Liver (tissue), 9 donors: Measurements from ENCODE around the gene KAZN. TPM values are rescaled to one million over a fixed set of nuclear protein-coding genes. Genes with fewer than 3 reads are reported as not detected.

ENCODE experiments used
- DNase-seq: peaks from one replicate; pipeline ENCODE4 v3.0.0-alpha.2; 2017; ENCODE audit warnings: low spot score
- H3K27ac ChIP-seq, 2 donors: one replicate each; pipeline ENCODE4 v1.7.0; 2013; ENCODE audit warnings: inconsistent platforms in 2 of 2, low read length in 2 of 2, control low read depth in 1 of 2, low read depth in 1 of 2, mild to moderate bottlenecking in 1 of 2
- H3K27me3 ChIP-seq, 4 donors: one replicate each; pipeline versions ENCODE4 v1.6.1 to v1.7.0; 2013; ENCODE audit warnings: low read length in 3 of 4, inconsistent platforms in 1 of 4, mild to moderate bottlenecking in 1 of 4, moderate library complexity in 1 of 4; ENCODE audit not compliant: control insufficient read depth in 4 of 4, insufficient read depth in 4 of 4
- H3K36me3 ChIP-seq, 4 donors: one replicate each; pipeline versions ENCODE4 v1.6.1 to v1.7.0; 2013; ENCODE audit warnings: low read length in 3 of 4, mild to moderate bottlenecking in 3 of 4, low read depth in 1 of 4, moderate library complexity in 1 of 4; ENCODE audit not compliant: control insufficient read depth in 4 of 4, insufficient read depth in 3 of 4
- H3K4me1 ChIP-seq, 4 donors: one replicate each; pipeline versions ENCODE4 v1.6.1 to v1.7.0; 2013; ENCODE audit warnings: low read length in 3 of 4, mild to moderate bottlenecking in 3 of 4, moderate library complexity in 1 of 4; ENCODE audit not compliant: control insufficient read depth in 4 of 4, insufficient read depth in 4 of 4
- H3K4me3 ChIP-seq, 3 donors: one replicate each; pipeline versions ENCODE4 v1.6.1 to v1.7.0; 2013; ENCODE audit warnings: low read length in 3 of 3, control low read depth in 1 of 3, low read depth in 1 of 3, mild to moderate bottlenecking in 1 of 3
- H3K9ac ChIP-seq, 2 donors: one replicate each; pipeline ENCODE4 v1.7.0; 2013; ENCODE audit warnings: low read length in 2 of 2, mild to moderate bottlenecking in 2 of 2, moderate library complexity in 2 of 2, control low read depth in 1 of 2, low read depth in 1 of 2
- H3K9me3 ChIP-seq, 4 donors: one replicate each; pipeline versions ENCODE4 v1.6.1 to v1.7.0; 2013; ENCODE audit warnings: low read length in 3 of 4; ENCODE audit not compliant: control insufficient read depth in 4 of 4
- EGR1 ChIP-seq, 2 donors: IDR thresholded peaks; 2 replicates each; pipeline ENCODE4 v1.6.1; 2016 to 2018; ENCODE audit warnings: antibody characterized with exemption in 2 of 2, low read depth in 2 of 2
- FOXA1 ChIP-seq: IDR thresholded peaks from 2 replicates; pipeline ENCODE4 v1.6.1; 2016; ENCODE audit warnings: antibody characterized with exemption
- FOXA2 ChIP-seq: IDR thresholded peaks from 2 replicates; pipeline ENCODE4 v1.6.1; 2016; ENCODE audit warnings: antibody characterized with exemption
- HNF4A ChIP-seq, 2 donors: conservative IDR thresholded peaks; 2 replicates each; pipeline ENCODE4 v1.6.1; 2016; ENCODE audit warnings: antibody characterized with exemption in 2 of 2, mild to moderate bottlenecking in 2 of 2
- JUND ChIP-seq, 2 donors: IDR thresholded peaks; 2 replicates each; pipeline ENCODE4 v1.6.1; 2016; ENCODE audit warnings: antibody characterized with exemption in 2 of 2
- NR2F2 ChIP-seq: IDR thresholded peaks from 2 replicates; pipeline ENCODE4 v1.6.1; 2016; ENCODE audit warnings: antibody characterized with exemption
- RAD21 ChIP-seq, 2 donors: IDR thresholded peaks; 2 replicates each; pipeline ENCODE4 v1.6.1; 2016; ENCODE audit warnings: antibody characterized with exemption in 2 of 2, mild to moderate bottlenecking in 2 of 2
- RXRA ChIP-seq, 2 donors: IDR thresholded peaks; 2 replicates each; pipeline ENCODE4 v1.6.1; 2017 to 2018; ENCODE audit warnings: antibody characterized with exemption in 2 of 2, mild to moderate bottlenecking in 1 of 2
- YY1 ChIP-seq: IDR thresholded peaks from 2 replicates; pipeline ENCODE4 v1.6.1; 2016; ENCODE audit warnings: antibody characterized with exemption, mild to moderate bottlenecking
- WGBS: extraction: QIAGEN DNeasy Blood & Tissue Kit; methylation state at CpG from one replicate; pipeline ENCODE4 v1.1.7; 2013; 5-methylcytosine and 5-hydroxymethylcytosine counted together
- polyA plus RNA-seq, 2 donors: library from polyadenylated mRNA; stranded (reverse) in 1 of 2; unstranded in 1 of 2; fragments of 200-250 nt in 1 of 2; fragments of >200 nt in 1 of 2; fragmentation: Nextera tagmentation in 1 of 2; extraction: Ambion mirVana in 1 of 2; gene quantifications; one replicate each; pipeline versions ENCODE4 v1.2.1 to v1.2.3, GENCODE V29; 2013 to 2015
- total RNA-seq, 2 donors: library from RNA; depleted of rRNA; stranded (reverse); fragments of >200 nt; gene quantifications; one replicate each; pipeline ENCODE4 v1.2.3, GENCODE V29; 2014
- TF ChIP-seq, protein P1 (sequence below): fragments of 150-350 bp; IDR thresholded peaks from 2 replicates; pipeline ENCODE4 v1.5.1; 2017; ENCODE audit warnings: improper control_type of control experiment, low read depth, low read length; ENCODE audit not compliant: missing input control
- TF ChIP-seq, protein P2 (sequence below): IDR thresholded peaks from 2 replicates; pipeline ENCODE4 v1.6.1; 2016; ENCODE audit warnings: antibody characterized with exemption
- TF ChIP-seq, protein P3 (sequence below): IDR thresholded peaks from 2 replicates; pipeline ENCODE4 v1.6.1; 2016; ENCODE audit warnings: antibody characterized with exemption, mild to moderate bottlenecking
- TF ChIP-seq, protein P4 (sequence below): IDR thresholded peaks from 2 replicates; pipeline ENCODE4 v1.6.1; 2016; ENCODE audit warnings: antibody characterized with exemption
- donor health status: healthy.
- donor health status: healthy.
- donor health status: healthy.
- donor health status: healthy.
- donor health status: healthy.

Gene KAZN
- total and polyA plus RNA-seq, 4 donors: 1.9 to 6.9 (median 2.4) TPM

DNA sequence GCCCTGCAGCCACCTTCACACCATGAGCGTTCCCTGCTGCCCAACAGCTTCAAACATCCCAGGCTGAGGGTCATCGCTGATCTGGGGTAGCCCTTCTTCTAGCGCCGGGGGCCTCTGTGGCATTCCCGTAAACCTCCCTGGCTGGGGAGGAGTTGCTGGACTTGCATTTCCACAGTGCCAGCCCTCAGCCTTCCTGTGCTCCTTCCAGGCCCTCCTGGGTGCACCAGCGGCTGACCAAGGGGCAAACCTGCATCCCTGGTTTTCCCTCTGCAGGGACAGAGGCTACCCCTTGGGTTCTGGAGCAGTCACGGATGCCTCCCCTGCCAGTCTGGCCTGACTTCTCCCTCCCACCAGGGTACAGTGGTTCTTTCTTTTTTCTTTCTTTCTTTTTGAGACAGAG lies 336.4 kb downstream of the KAZN start:
- TF ChIP-seq, protein P1, sequence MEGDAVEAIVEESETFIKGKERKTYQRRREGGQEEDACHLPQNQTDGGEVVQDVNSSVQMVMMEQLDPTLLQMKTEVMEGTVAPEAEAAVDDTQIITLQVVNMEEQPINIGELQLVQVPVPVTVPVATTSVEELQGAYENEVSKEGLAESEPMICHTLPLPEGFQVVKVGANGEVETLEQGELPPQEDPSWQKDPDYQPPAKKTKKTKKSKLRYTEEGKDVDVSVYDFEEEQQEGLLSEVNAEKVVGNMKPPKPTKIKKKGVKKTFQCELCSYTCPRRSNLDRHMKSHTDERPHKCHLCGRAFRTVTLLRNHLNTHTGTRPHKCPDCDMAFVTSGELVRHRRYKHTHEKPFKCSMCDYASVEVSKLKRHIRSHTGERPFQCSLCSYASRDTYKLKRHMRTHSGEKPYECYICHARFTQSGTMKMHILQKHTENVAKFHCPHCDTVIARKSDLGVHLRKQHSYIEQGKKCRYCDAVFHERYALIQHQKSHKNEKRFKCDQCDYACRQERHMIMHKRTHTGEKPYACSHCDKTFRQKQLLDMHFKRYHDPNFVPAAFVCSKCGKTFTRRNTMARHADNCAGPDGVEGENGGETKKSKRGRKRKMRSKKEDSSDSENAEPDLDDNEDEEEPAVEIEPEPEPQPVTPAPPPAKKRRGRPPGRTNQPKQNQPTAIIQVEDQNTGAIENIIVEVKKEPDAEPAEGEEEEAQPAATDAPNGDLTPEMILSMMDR: no peak
- TF ChIP-seq JUND (IDR thresholded peaks at IDR 0.05): no peak
- no peak for TF ChIP-seq NR2F2
- TF ChIP-seq RAD21 (IDR thresholded peaks at IDR 0.05): no peak
- no peaks in the 10 kb centered on the region for H3K9me3 ChIP-seq
- DNase-seq: no peak
- no peaks in the 10 kb centered on the region for H3K36me3 ChIP-seq
- H3K27ac ChIP-seq: no peak overlapping the region
- peaks cover 0 to 4% (median 0%) of the 10 kb centered on the region in 4 donors for H3K27me3 ChIP-seq
- WGBS: 84% methylated on average over 7 of the region's 7 CpGs
- H3K4me1 ChIP-seq: peaks cover 0 to 2% (median 0%) of the 10 kb centered on the region in 4 donors
- H3K9ac ChIP-seq: no peak overlapping the region
- no peak overlapping the region for H3K4me3 ChIP-seq

DNA sequence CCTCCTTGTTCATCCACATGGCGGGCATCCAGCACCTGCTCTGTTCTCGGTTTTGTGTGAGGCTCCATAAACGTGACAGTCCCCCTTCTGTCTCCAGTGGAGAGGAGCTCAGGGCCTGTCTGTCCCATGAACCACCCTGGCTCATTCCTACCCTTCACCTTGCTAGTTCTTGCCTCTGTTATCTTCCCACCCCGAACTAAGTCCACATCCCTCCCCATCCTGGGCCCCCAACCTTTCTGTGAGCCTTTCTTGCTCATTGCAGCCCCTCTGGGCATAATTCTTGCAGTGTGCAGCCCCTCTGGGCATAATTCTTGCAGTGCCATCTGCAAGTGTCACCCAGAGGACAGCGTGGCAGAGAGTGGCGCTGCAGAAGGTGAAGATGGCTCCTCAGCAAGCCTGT lies 338.3 kb downstream of the KAZN start:
- Histone ChIP-seq H3K9me3 (no peaks in the 10 kb centered on the region), H3K9ac (no peak overlapping the region), H3K4me1 (peaks cover 0 to 2% (median 0%) of the 10 kb centered on the region in 4 donors), H3K27ac (peak overlapping the region in 1 of 2 donors; percentile 25), H3K27me3 (no peaks in the 10 kb centered on the region), H3K4me3 (no peak overlapping the region), H3K36me3 (no peaks in the 10 kb centered on the region)
- TF ChIP-seq YY1 (no peak), RXRA (IDR thresholded peaks at IDR 0.05) (no peak), HNF4A (conservative IDR thresholded peaks at IDR 0.05) (no peak), JUND (IDR thresholded peaks at IDR 0.05) (no peak), FOXA2 (no peak), RAD21 (IDR thresholded peaks at IDR 0.05) (no peak)
- TF ChIP-seq, protein P2, sequence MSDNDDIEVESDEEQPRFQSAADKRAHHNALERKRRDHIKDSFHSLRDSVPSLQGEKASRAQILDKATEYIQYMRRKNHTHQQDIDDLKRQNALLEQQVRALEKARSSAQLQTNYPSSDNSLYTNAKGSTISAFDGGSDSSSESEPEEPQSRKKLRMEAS: no peak
- TF ChIP-seq, protein P3, sequence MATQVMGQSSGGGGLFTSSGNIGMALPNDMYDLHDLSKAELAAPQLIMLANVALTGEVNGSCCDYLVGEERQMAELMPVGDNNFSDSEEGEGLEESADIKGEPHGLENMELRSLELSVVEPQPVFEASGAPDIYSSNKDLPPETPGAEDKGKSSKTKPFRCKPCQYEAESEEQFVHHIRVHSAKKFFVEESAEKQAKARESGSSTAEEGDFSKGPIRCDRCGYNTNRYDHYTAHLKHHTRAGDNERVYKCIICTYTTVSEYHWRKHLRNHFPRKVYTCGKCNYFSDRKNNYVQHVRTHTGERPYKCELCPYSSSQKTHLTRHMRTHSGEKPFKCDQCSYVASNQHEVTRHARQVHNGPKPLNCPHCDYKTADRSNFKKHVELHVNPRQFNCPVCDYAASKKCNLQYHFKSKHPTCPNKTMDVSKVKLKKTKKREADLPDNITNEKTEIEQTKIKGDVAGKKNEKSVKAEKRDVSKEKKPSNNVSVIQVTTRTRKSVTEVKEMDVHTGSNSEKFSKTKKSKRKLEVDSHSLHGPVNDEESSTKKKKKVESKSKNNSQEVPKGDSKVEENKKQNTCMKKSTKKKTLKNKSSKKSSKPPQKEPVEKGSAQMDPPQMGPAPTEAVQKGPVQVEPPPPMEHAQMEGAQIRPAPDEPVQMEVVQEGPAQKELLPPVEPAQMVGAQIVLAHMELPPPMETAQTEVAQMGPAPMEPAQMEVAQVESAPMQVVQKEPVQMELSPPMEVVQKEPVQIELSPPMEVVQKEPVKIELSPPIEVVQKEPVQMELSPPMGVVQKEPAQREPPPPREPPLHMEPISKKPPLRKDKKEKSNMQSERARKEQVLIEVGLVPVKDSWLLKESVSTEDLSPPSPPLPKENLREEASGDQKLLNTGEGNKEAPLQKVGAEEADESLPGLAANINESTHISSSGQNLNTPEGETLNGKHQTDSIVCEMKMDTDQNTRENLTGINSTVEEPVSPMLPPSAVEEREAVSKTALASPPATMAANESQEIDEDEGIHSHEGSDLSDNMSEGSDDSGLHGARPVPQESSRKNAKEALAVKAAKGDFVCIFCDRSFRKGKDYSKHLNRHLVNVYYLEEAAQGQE: no peak
- TF ChIP-seq, protein P4, sequence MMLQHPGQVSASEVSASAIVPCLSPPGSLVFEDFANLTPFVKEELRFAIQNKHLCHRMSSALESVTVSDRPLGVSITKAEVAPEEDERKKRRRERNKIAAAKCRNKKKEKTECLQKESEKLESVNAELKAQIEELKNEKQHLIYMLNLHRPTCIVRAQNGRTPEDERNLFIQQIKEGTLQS: no peak
- WGBS: 77% methylated on average over 6 of the region's 6 CpGs
- DNase-seq: no peak

DNA sequence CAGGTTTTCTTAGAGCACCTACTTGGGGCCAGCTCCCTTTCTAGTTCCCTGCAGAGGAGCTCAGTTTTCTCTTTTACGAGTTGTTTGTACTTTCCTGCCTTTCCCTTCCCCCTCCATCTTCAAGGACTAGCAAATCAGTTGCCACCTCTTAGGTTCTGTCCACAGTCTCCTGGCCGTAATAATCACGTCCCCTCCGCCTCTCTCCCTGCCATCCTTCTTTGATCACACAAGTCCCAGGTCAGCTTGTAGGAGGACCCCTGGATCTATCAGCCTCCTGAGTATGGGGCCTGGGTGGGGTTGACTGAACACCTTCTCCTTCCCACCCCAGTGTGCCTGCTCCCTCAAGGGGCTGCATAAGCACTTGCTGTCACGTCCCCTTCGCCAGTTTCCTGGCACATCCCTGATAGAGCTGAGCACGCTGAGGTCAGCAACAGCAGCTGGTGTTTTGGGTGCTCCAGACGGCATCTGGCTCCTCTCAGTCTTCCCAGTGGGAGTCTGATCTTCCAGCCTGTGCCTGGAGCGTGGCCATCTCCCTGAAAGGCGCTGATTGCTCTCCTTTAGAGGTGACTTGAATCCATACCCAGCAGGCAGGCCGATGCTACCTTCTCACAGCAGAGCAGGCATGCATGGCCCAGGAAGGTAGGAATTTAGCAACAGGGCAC lies 338.9 kb downstream of the KAZN start:
- H3K27ac ChIP-seq: no peak overlapping the region
- peaks cover 0 to 2% (median under 1%) of the 10 kb centered on the region in 4 donors for H3K4me1 ChIP-seq
- no peaks in the 10 kb centered on the region for H3K27me3 ChIP-seq
- no peaks in the 10 kb centered on the region for H3K36me3 ChIP-seq
- WGBS: 78% methylated on average over 11 of the region's 11 CpGs
- H3K4me3 ChIP-seq: no peak overlapping the region
- no peak for DNase-seq
- H3K9ac ChIP-seq: no peak overlapping the region
- TF ChIP-seq, protein P2: no peak
- TF ChIP-seq, protein P1: no peak
- TF ChIP-seq YY1 (no peak), HNF4A (conservative IDR thresholded peaks at IDR 0.05) (no peak), EGR1 (IDR thresholded peaks at IDR 0.05; ENCODE audit: low read depth in 2 of 2) (no peak), FOXA2 (no peak), FOXA1 (no peak)
- TF ChIP-seq, protein P4: no peak
- H3K9me3 ChIP-seq: no peaks in the 10 kb centered on the region
